CD14-positive monocyte (primary cell): ENCODE measurements around the gene LRRC37A. TPM values are rescaled to one million over a fixed set of nuclear protein-coding genes. Genes with fewer than 3 reads are reported as not detected.
"Not testable (repeated sequence)": the region's sequence is repeated elsewhere in the genome, so short reads cannot be mapped to it uniquely, and the experiment has no call there.

ENCODE experiments used
- DNase-seq, 3 donors: peaks; one replicate each; pipeline ENCODE4 v3.0.0-alpha.2; 2011 to 2022
- H2AFZ ChIP-seq: 2 replicates; pipeline ENCODE4 v1.6.0; 2012; ENCODE audit warnings: mild to moderate bottlenecking, low read depth, low read length, inconsistent platforms; ENCODE audit not compliant: insufficient read depth, poor library complexity, severe bottlenecking
- H3K27ac ChIP-seq, 2 donors: 1 replicate in 1 of 2; 2 replicates in 1 of 2; pipeline ENCODE4 v1.5.1; 2012 to 2013; ENCODE audit warnings: low read length in 2 of 2, control low read depth in 1 of 2, inconsistent platforms in 1 of 2, low read depth in 1 of 2, mild to moderate bottlenecking in 1 of 2
- H3K27me3 ChIP-seq, 2 donors: one replicate each; pipeline versions ENCODE4 v1.6.0 to v1.6.1; 2011 to 2013; ENCODE audit warnings: low read length in 2 of 2; ENCODE audit not compliant: control insufficient read depth in 2 of 2, insufficient read depth in 2 of 2
- H3K36me3 ChIP-seq, 2 donors: replicated peaks in 1 of 2; 1 replicate in 1 of 2; 2 replicates in 1 of 2; pipeline versions ENCODE4 v1.5.1 to v1.6.1; 2012 to 2013; ENCODE audit warnings: low read length in 2 of 2, control low read depth in 1 of 2, inconsistent platforms in 1 of 2, mild to moderate bottlenecking in 1 of 2; ENCODE audit not compliant: insufficient read depth in 2 of 2, control insufficient read depth in 1 of 2
- H3K4me1 ChIP-seq, 2 donors: 1 replicate in 1 of 2; 2 replicates in 1 of 2; pipeline versions ENCODE4 v1.5.1 to v1.6.1; 2012 to 2013; ENCODE audit warnings: low read length in 2 of 2, control low read depth in 1 of 2, inconsistent platforms in 1 of 2, mild to moderate bottlenecking in 1 of 2, moderate library complexity in 1 of 2; ENCODE audit not compliant: insufficient read depth in 2 of 2, control insufficient read depth in 1 of 2
- H3K4me2 ChIP-seq: replicated peaks from 2 replicates; pipeline ENCODE3; 2012; ENCODE audit warnings: low read length, moderate library complexity, mild to moderate bottlenecking; ENCODE audit not compliant: poor library complexity, severe bottlenecking; ENCODE audit errors: extremely low read depth
- H3K4me3 ChIP-seq, 3 experiments: fragments of 200-600 bp in 1 of 3; sonication (generic) in 1 of 3; replicated peaks in 1 of 3; 1 replicate in 2 of 3; 2 replicates in 1 of 3; pipeline ENCODE4 v1.5.1; 2011 to 2013; ENCODE audit warnings: low read length in 3 of 3, mild to moderate bottlenecking in 3 of 3, control low read depth in 2 of 3, low read depth in 2 of 3, inconsistent platforms in 1 of 3, moderate library complexity in 1 of 3
- H3K79me2 ChIP-seq: 2 replicates; pipeline ENCODE4 v1.6.0; 2012; ENCODE audit warnings: mild to moderate bottlenecking, control low read depth, inconsistent platforms, low read length, moderate library complexity; ENCODE audit not compliant: insufficient read depth
- H3K9ac ChIP-seq: 2 replicates; pipeline ENCODE4 v1.6.0; 2017; ENCODE audit warnings: low read length, mild to moderate bottlenecking; ENCODE audit not compliant: insufficient read depth, poor library complexity, severe bottlenecking
- H3K9me3 ChIP-seq, 2 donors: replicated peaks in 1 of 2; 1 replicate in 1 of 2; 2 replicates in 1 of 2; pipeline versions ENCODE4 v1.5.1 to v1.6.1; 2012 to 2013; ENCODE audit warnings: low read length in 2 of 2, control low read depth in 1 of 2; ENCODE audit not compliant: control insufficient read depth in 1 of 2, insufficient read depth in 1 of 2
- H4K20me1 ChIP-seq: 2 replicates; pipeline ENCODE4 v1.6.0; 2012; ENCODE audit warnings: mild to moderate bottlenecking, low read length, control low read depth, moderate library complexity; ENCODE audit not compliant: insufficient read depth
- H3K27ac Mint-ChIP-seq, 7 donors: one replicate each; pipeline ENCODE4 v1.8.0; 2020; ENCODE audit warnings: mild to moderate bottlenecking in 7 of 7, mixed read lengths in 7 of 7, moderate library complexity in 6 of 7, inconsistent platforms in 2 of 7
- H3K27me3 Mint-ChIP-seq, 3 donors: one replicate each; pipeline ENCODE4 v1.8.0; 2021 to 2022; ENCODE audit warnings: low read depth in 3 of 3, mild to moderate bottlenecking in 3 of 3, mixed read lengths in 3 of 3, moderate library complexity in 3 of 3, inconsistent platforms in 1 of 3
- H3K36me3 Mint-ChIP-seq, 2 donors: one replicate each; pipeline ENCODE4 v1.8.0; 2020; ENCODE audit warnings: mixed read lengths in 2 of 2, inconsistent platforms in 1 of 2, mild to moderate bottlenecking in 1 of 2
- H3K4me1 Mint-ChIP-seq: one replicate; pipeline ENCODE4 v1.8.0; 2020; ENCODE audit warnings: mild to moderate bottlenecking, mixed read lengths
- H3K4me3 Mint-ChIP-seq, 2 donors: one replicate each; pipeline ENCODE4 v1.8.0; 2020; ENCODE audit warnings: mild to moderate bottlenecking in 2 of 2, mixed read lengths in 2 of 2, moderate library complexity in 1 of 2
- H3K9me3 Mint-ChIP-seq, 7 donors: one replicate each; pipeline ENCODE4 v1.8.0; 2020 to 2022; ENCODE audit warnings: mixed read lengths in 7 of 7, mild to moderate bottlenecking in 6 of 7, moderate library complexity in 6 of 7, inconsistent platforms in 2 of 7
- CTCF ChIP-seq: fragments of 200-600 bp; IDR thresholded peaks from one replicate; pipeline ENCODE4 v1.8.0; 2022; ENCODE audit warnings: antibody characterized with exemption, mild to moderate bottlenecking
- WGBS: methylation state at CpG from one replicate; pipeline ENCODE4 v1.1.5; 2013; ENCODE audit warnings: missing lambda C conversion rate; ENCODE audit not compliant: insufficient coverage; 5-methylcytosine and 5-hydroxymethylcytosine counted together
- intact Hi-C, 2 donors: fragments of 100-400 bp; cut with micrococcal nuclease; formaldehyde crosslinking; loops; one replicate each; pipeline versions ENCODE4 v1.15.0 to v1.15.1; 2023
- polyA plus RNA-seq, 3 donors: library from polyadenylated mRNA; depleted of rRNA in 1 of 3; unstranded in 2 of 3; stranded (reverse) in 1 of 3; fragments of 300-500 nt in 2 of 3; fragments of >200 nt in 1 of 3; fragmentation: Illumina TruSeq in 2 of 3; gene quantifications; 1 replicate in 2 of 3; 2 replicates in 1 of 3; pipeline ENCODE4 v1.2.3, GENCODE V29; 2012 to 2021

LRRC37A gene
- polyA plus RNA-seq, 3 donors = 0.23 to 2.1 (median 0.38) TPM

- not testable (repeated sequence) for H3K27me3 Mint-ChIP-seq, H3K9me3 ChIP-seq, H3K27me3 ChIP-seq, H3K9ac ChIP-seq, H3K79me2 ChIP-seq, H3K36me3 Mint-ChIP-seq, H4K20me1 ChIP-seq, H3K4me3 ChIP-seq, H3K27ac Mint-ChIP-seq, H3K27ac ChIP-seq, H3K4me3 Mint-ChIP-seq, H3K4me2 ChIP-seq, H3K9me3 Mint-ChIP-seq, H3K36me3 ChIP-seq
- peak; percentile 52 to 72 (median 58) for DNase-seq
- H3K4me1 ChIP-seq = peaks cover 18 to 22% of the 10 kb centered on the region in 2 donors
- peaks cover 24% of the 10 kb centered on the region for H3K4me1 Mint-ChIP-seq
- 0% methylated on average over 3 of the region's 3 CpGs for WGBS
- intact Hi-C loops = loop anchor here in 1 of 2 donors (10.0 kb wide), 1 partner anchor 92 kb away; the partner anchor contains the start of gene KANSL1
- H2AFZ ChIP-seq = peak overlapping the region; percentile 54
- TF ChIP-seq CTCF = peak; percentile 90
These were observed 8.1 kb upstream of the LRRC37A start for GRCh38 chr17:46286764-46287221.

GRCh38 chr17:46287587-46287986 lies 7.3 kb upstream of the LRRC37A start:
- H3K4me1 Mint-ChIP-seq = peaks cover 25% of the 10 kb centered on the region
- H3K4me1 ChIP-seq = peaks cover 20 to 23% of the 10 kb centered on the region in 2 donors
- H3K27me3 Mint-ChIP-seq, H3K79me2 ChIP-seq, H3K9me3 ChIP-seq, H3K27ac ChIP-seq, H4K20me1 ChIP-seq, H3K9ac ChIP-seq, H3K27me3 ChIP-seq, H3K4me3 ChIP-seq, H2AFZ ChIP-seq, DNase-seq, H3K36me3 Mint-ChIP-seq, H3K36me3 ChIP-seq, H3K4me2 ChIP-seq, H3K27ac Mint-ChIP-seq, H3K9me3 Mint-ChIP-seq: not testable (repeated sequence)
- intact Hi-C loops = loop anchor here in 1 of 2 donors (10.0 kb wide), 1 partner anchor 93 kb away; the partner anchor contains the start of gene KANSL1
- WGBS = 90% methylated on average over 5 of the region's 7 CpGs
- peak overlapping the region in 1 of 2 donors; percentile 24 for H3K4me3 Mint-ChIP-seq

GRCh38 chr17:46290906-46291546 lies 3.9 kb upstream of the LRRC37A start:
- H3K27me3 Mint-ChIP-seq, H3K27me3 ChIP-seq, H3K79me2 ChIP-seq, H3K36me3 Mint-ChIP-seq, H4K20me1 ChIP-seq, H3K36me3 ChIP-seq, intact Hi-C loops, H3K9me3 Mint-ChIP-seq, H3K9me3 ChIP-seq: not testable (repeated sequence)
- Histone ChIP-seq H2AFZ (peak overlapping the region; percentile 16), H3K4me3 (peak overlapping the region in 2 of 3 experiments; percentile 7 to 44), H3K4me2 (peak overlapping the region; percentile 36), H3K9ac (peak overlapping the region; percentile 41), H3K27ac (peak overlapping the region; percentile 64 to 77), H3K4me1 (peaks cover 20 to 23% of the 10 kb centered on the region in 2 donors)
- Mint-ChIP-seq H3K4me1 (peaks cover 25% of the 10 kb centered on the region), H3K4me3 (peak overlapping the region; percentile 47 to 78), H3K27ac (peak overlapping the region; percentile 90 to 96 (median 94))
- WGBS = no CpG with 5 or more reads among the region's 4 CpGs
- DNase-seq = peak; percentile 45 to 61 (median 50)

- Mint-ChIP-seq H3K27ac (peak overlapping the region; percentile 90 to 96 (median 94)), H3K4me3 (peak overlapping the region; percentile 47 to 78), H3K4me1 (peaks cover 25% of the 10 kb centered on the region)
- peak overlapping the region; percentile 16 for H2AFZ ChIP-seq
- H3K27me3 ChIP-seq, H3K27me3 Mint-ChIP-seq, H3K36me3 ChIP-seq, DNase-seq, intact Hi-C loops, H3K9me3 ChIP-seq, H3K9me3 Mint-ChIP-seq, H3K79me2 ChIP-seq, H4K20me1 ChIP-seq, H3K36me3 Mint-ChIP-seq: not testable (repeated sequence)
- peak overlapping the region; percentile 36 for H3K4me2 ChIP-seq
- peaks cover 20 to 23% of the 10 kb centered on the region in 2 donors for H3K4me1 ChIP-seq
- peak overlapping the region; percentile 41 for H3K9ac ChIP-seq
- no CpG with 5 or more reads among the region's 8 CpGs for WGBS
- peak overlapping the region; percentile 64 to 77 for H3K27ac ChIP-seq
- H3K4me3 ChIP-seq = peak overlapping the region in 1 of 3 experiments; percentile 44
These were observed 3.3 kb upstream of the LRRC37A start for GRCh38 chr17:46291618-46292017.
